HuH-7 (cell line): ENCODE data around the gene GNB1.
A peak's percentile ranks its signal among the peaks of the same experiment; 100 is the strongest.
"Not testable (repeated sequence)": the region's sequence is repeated elsewhere in the genome, so short reads cannot be mapped to it uniquely, and the experiment has no call there.

Experiments
- DNase-seq: peaks from one replicate; pipeline ENCODE4 v3.0.0; 2011; ENCODE audit warnings: low spot score

The GNB1 gene

GRCh38 chr1:1760715-1761114 is 130.2 kb downstream of the GNB1 start:
- no peak for DNase-seq

- DNase-seq: no peak
These were observed 130.6 kb downstream of the GNB1 start for GRCh38 chr1:1760345-1760650.

- no peak for DNase-seq
These were observed 131.2 kb downstream of the GNB1 start for GRCh38 chr1:1759456-1760344.

- DNase-seq: no peak
These were observed 132.0 kb downstream of the GNB1 start for GRCh38 chr1:1758692-1759455.

- no peak for DNase-seq
These were observed 132.7 kb downstream of the GNB1 start for GRCh38 chr1:1758059-1758621.

- no peak for DNase-seq
These were observed 133.3 kb downstream of the GNB1 start for GRCh38 chr1:1757422-1758058.

- no peak for DNase-seq
These were observed 134.0 kb downstream of the GNB1 start for GRCh38 chr1:1756661-1757421.

GRCh38 chr1:1755852-1756251 is 135.0 kb downstream of the GNB1 start:
- no peak for DNase-seq

GRCh38 chr1:1755426-1755825 is 135.5 kb downstream of the GNB1 start:
- DNase-seq: no peak

GRCh38 chr1:1754051-1754815 is 136.7 kb downstream of the GNB1 start:
- DNase-seq: no peak

GRCh38 chr1:1753607-1754005 is 137.3 kb downstream of the GNB1 start:
- DNase-seq: no peak

- no peak for DNase-seq
These were observed 138.0 kb downstream of the GNB1 start for GRCh38 chr1:1752636-1753606.

- no peak for DNase-seq
These were observed 138.7 kb downstream of the GNB1 start for GRCh38 chr1:1752190-1752589.

- DNase-seq: not testable (repeated sequence)
These were observed 140.9 kb downstream of the GNB1 start for GRCh38 chr1:1749941-1750340.

GRCh38 chr1:1748686-1749321 is 142.1 kb downstream of the GNB1 start:
- peak; percentile 47 for DNase-seq

GRCh38 chr1:1746566-1746909 is 144.3 kb downstream of the GNB1 start:
- DNase-seq: not testable (repeated sequence)

GRCh38 chr1:1745651-1746565 is 145.0 kb downstream of the GNB1 start:
- not testable (repeated sequence) for DNase-seq

GRCh38 chr1:1742529-1742928 is 148.4 kb downstream of the GNB1 start:
- DNase-seq: not testable (repeated sequence)
